Keratinocyte (primary cell): ENCODE results near the gene CCM2. TPM values are rescaled to one million over a fixed set of nuclear protein-coding genes. Genes with fewer than 3 reads are reported as not detected.

Source experiments
- DNase-seq: peaks from one replicate; pipeline ENCODE4 v3.0.0-alpha.2; 2011; ENCODE audit warnings: low read depth, missing footprints, low spot score
- FAIRE-seq: peaks from 2 replicates; lab custom pipeline; 2011; peaks lifted over from hg19 to GRCh38; lab: Jason Lieb, UNC
- H2AFZ ChIP-seq: 2 replicates; pipeline ENCODE4 v1.6.0; 2012; ENCODE audit warnings: low read length, control low read depth, inconsistent platforms; ENCODE audit not compliant: control insufficient read depth
- H3K27ac ChIP-seq: 2 replicates; pipeline ENCODE4 v1.5.1; 2011; ENCODE audit warnings: low read length; ENCODE audit not compliant: control insufficient read depth, insufficient read depth
- H3K27me3 ChIP-seq: 3 replicates; pipeline ENCODE4 v1.6.0; 2011; ENCODE audit warnings: low read length; ENCODE audit not compliant: control insufficient read depth, insufficient read depth; ENCODE audit errors: extremely low read depth
- H3K36me3 ChIP-seq, 2 experiments: 2 replicates in 1 of 2; 3 replicates in 1 of 2; pipeline ENCODE4 v1.5.1; 2011; ENCODE audit warnings: low read length in 2 of 2, mild to moderate bottlenecking in 1 of 2; ENCODE audit not compliant: control insufficient read depth in 2 of 2, insufficient read depth in 2 of 2; ENCODE audit errors: extremely low read depth in 1 of 2
- H3K4me1 ChIP-seq: 3 replicates; pipeline ENCODE4 v1.5.1; 2011; ENCODE audit warnings: low read length; ENCODE audit not compliant: control insufficient read depth, insufficient read depth; ENCODE audit errors: extremely low read depth
- H3K4me2 ChIP-seq: 3 replicates; pipeline ENCODE4 v1.6.0; 2011; ENCODE audit warnings: low read depth, low read length; ENCODE audit not compliant: control insufficient read depth, insufficient read depth; ENCODE audit errors: extremely low read depth
- H3K4me3 ChIP-seq, 3 experiments: fragments of 200-600 bp in 1 of 3; sonication (generic) in 1 of 3; 2 replicates in 2 of 3; 3 replicates in 1 of 3; pipeline ENCODE4 v1.5.1; 2011 to 2016; ENCODE audit warnings: low read length in 3 of 3, mild to moderate bottlenecking in 3 of 3, control low read depth in 2 of 3, inconsistent platforms in 1 of 3, low read depth in 1 of 3, mixed read lengths in 1 of 3, mixed run types in 1 of 3, moderate library complexity in 1 of 3; ENCODE audit not compliant: control insufficient read depth in 2 of 3, insufficient read depth in 2 of 3; ENCODE audit errors: extremely low read depth in 1 of 3
- H3K79me2 ChIP-seq: 2 replicates; pipeline ENCODE4 v1.6.0; 2012; ENCODE audit warnings: low read length; ENCODE audit not compliant: control insufficient read depth, insufficient read depth
- H3K9ac ChIP-seq: 3 replicates; pipeline ENCODE4 v1.6.0; 2011; ENCODE audit warnings: low read length; ENCODE audit not compliant: control insufficient read depth, insufficient read depth; ENCODE audit errors: extremely low read depth
- H3K9me1 ChIP-seq: 3 replicates; pipeline ENCODE4 v1.6.0; 2011; ENCODE audit warnings: low read length; ENCODE audit not compliant: control insufficient read depth, insufficient read depth; ENCODE audit errors: extremely low read depth
- H3K9me3 ChIP-seq: 2 replicates; pipeline ENCODE4 v1.5.1; 2012; ENCODE audit warnings: low read depth, low read length; ENCODE audit not compliant: control insufficient read depth
- H4K20me1 ChIP-seq: 3 replicates; pipeline ENCODE4 v1.6.0; 2011; ENCODE audit warnings: low read length; ENCODE audit not compliant: control insufficient read depth, insufficient read depth; ENCODE audit errors: extremely low read depth
- EZH2 ChIP-seq: IDR thresholded peaks from one replicate; pipeline ENCODE4 v1.6.1; 2012; ENCODE audit warnings: inconsistent platforms, mild to moderate bottlenecking, low read length, moderate library complexity
- dilution Hi-C: fragments of 300-500 bp; cut with MboI; formaldehyde crosslinking; loops from one replicate; pipeline ENCODE4 v1.7.0; 2020; ENCODE audit warnings: low sequenced_read_pairs; ENCODE audit not compliant: extremely low pct_ligation_motif_present
- polyA plus RNA-seq, 5 experiments: library from polyadenylated mRNA; depleted of rRNA in 3 of 5; stranded (reverse) in 3 of 5; stranded (forward) in 1 of 5; unstranded in 1 of 5; fragments of >200 nt; gene quantifications; 1 replicate in 1 of 5; 2 replicates in 3 of 5; 3 replicates in 1 of 5; pipeline versions ENCODE4 v1.2.1 to v1.2.3, GENCODE V29; 2011 to 2012; ENCODE audit warnings: missing spikeins in 2 of 5, low read depth in 1 of 5, low replicate concordance in 1 of 5
- TF ChIP-seq, protein P1 (sequence below), 3 experiments: IDR thresholded peaks in 1 of 3; conservative IDR thresholded peaks in 1 of 3; optimal IDR thresholded peaks in 1 of 3; 2 replicates in 2 of 3; 3 replicates in 1 of 3; pipeline versions ENCODE3 to v1.5.1; 2011; ENCODE audit warnings: low read length in 3 of 3, mild to moderate bottlenecking in 3 of 3, moderate library complexity in 2 of 3, control low read depth in 1 of 3, inconsistent platforms in 1 of 3; ENCODE audit not compliant: insufficient read depth in 2 of 3; ENCODE audit errors: extremely low read depth in 1 of 3

CCM2 gene
- polyA plus RNA-seq, 1 donor (not counting 4 experiments of a cell fraction or from before 2014, with no cell fraction given): 44.8 TPM

DNA sequence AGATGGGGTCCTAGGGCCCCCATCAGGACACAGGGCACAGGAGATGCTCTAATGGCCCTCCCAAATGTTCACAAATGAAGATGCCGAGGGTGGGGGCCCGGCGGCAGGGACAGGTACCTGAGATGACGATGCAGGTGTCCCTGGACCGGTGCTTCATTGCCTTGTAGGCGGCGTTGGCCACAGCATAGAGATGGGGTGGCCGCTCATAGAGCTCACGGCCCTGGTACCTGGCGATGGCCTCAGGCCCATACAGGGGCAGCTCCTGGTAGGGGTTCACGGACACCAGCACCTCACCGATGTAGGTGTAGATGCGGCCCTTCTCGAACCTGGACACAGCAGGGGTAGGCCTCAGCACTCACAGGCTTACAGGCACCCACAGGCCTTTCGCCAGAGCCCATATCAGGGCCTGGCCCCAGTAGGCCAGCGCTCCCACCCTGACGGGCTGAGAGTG, 23.2 kb upstream of the CCM2 start:
- no peak for FAIRE-seq
- Histone ChIP-seq H3K36me3 (peaks cover 0 to 3% of the 10 kb centered on the region in 2 experiments), H2AFZ (no peak overlapping the region), H4K20me1 (no peaks in the 10 kb centered on the region), H3K27ac (no peak overlapping the region), H3K4me1 (peaks cover 36% of the 10 kb centered on the region), H3K4me3 (no peak overlapping the region), H3K9ac (no peak overlapping the region), H3K27me3 (peaks cover 4% of the 10 kb centered on the region), H3K9me3 (no peaks in the 10 kb centered on the region), H3K4me2 (no peak overlapping the region), H3K79me2 (no peaks in the 10 kb centered on the region), H3K9me1 (no peaks in the 10 kb centered on the region)
- TF ChIP-seq, protein P1, sequence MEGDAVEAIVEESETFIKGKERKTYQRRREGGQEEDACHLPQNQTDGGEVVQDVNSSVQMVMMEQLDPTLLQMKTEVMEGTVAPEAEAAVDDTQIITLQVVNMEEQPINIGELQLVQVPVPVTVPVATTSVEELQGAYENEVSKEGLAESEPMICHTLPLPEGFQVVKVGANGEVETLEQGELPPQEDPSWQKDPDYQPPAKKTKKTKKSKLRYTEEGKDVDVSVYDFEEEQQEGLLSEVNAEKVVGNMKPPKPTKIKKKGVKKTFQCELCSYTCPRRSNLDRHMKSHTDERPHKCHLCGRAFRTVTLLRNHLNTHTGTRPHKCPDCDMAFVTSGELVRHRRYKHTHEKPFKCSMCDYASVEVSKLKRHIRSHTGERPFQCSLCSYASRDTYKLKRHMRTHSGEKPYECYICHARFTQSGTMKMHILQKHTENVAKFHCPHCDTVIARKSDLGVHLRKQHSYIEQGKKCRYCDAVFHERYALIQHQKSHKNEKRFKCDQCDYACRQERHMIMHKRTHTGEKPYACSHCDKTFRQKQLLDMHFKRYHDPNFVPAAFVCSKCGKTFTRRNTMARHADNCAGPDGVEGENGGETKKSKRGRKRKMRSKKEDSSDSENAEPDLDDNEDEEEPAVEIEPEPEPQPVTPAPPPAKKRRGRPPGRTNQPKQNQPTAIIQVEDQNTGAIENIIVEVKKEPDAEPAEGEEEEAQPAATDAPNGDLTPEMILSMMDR (optimal IDR thresholded peaks at IDR 0.05 in 1 of 3, IDR thresholded peaks at IDR 0.05 in 1 of 3, conservative IDR thresholded peaks at IDR 0.05 in 1 of 3; ENCODE audit: extremely low read depth in 1 of 3, insufficient read depth in 2 of 3, low read length in 3 of 3): no peak
- no peak for TF ChIP-seq EZH2
- no peak for DNase-seq
- dilution Hi-C loops: no loop called here

DNA sequence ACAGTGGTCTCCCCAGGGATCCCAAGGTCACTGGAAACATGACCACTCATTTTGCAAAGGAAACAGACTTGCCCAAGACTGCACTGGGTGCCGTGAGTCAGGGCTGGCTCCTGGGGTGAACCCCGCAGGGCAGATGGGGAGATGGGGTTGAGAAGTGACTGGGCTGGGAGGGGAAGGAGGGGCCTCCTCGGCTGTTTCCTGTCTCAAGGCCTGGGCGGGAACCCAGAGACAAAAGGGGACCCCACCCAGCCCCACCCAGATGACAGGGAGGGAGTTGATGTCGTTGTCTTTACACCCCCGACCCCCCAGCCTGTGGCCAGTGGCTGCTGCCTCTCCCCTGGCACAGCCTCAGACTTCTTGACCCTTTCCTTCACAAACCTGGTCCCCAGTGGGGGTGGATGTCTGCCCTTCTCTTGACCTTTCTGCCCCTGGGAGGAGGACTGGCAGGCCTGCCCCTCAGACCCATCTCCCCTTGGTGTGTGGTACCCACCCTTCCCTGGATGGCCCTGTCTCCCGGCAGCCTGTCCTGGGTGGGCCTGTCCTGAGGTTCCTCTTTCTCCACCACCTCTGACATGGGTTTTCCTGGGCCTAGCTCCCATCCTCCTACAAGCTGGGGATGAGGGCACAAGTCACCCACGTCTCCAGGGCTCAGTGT, 22.6 kb upstream of the CCM2 start:
- DNase-seq (no peak), FAIRE-seq (no peak)
- Histone ChIP-seq H3K9ac (no peak overlapping the region), H3K4me2 (no peak overlapping the region), H3K79me2 (peaks cover under 1% of the 10 kb centered on the region), H3K27ac (no peak overlapping the region), H3K27me3 (peaks cover 4% of the 10 kb centered on the region), H3K4me3 (no peak overlapping the region), H3K9me1 (no peaks in the 10 kb centered on the region), H2AFZ (no peak overlapping the region), H3K9me3 (no peaks in the 10 kb centered on the region), H3K4me1 (peaks cover 36% of the 10 kb centered on the region), H4K20me1 (no peaks in the 10 kb centered on the region), H3K36me3 (peaks cover under 1 to 5% of the 10 kb centered on the region in 2 experiments)
- TF ChIP-seq EZH2: no peak
- dilution Hi-C loops: no loop called here

DNA sequence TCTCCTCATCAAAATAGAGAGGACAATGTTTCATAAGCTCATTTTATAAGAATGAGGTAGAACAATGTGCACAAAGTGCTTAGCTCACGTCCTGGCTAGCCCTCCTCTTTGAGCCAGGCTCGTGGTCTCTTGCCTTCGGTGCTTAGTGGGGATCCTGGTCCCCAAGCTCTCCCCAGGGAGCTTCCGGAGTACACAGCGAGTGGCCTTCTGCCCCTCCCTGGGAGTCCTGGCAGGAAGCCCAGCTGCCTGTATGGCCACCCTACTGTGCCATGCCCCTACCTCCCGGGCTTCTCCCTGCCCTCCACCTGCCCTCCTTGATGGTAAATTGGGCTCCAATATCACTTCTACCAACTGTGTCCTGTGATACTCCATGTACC, 22.1 kb upstream of the CCM2 start:
- Histone ChIP-seq H3K27me3 (peaks cover under 1% of the 10 kb centered on the region), H3K79me2 (peaks cover 3% of the 10 kb centered on the region), H3K9me3 (no peaks in the 10 kb centered on the region), H3K9me1 (no peaks in the 10 kb centered on the region), H3K4me1 (peaks cover 36% of the 10 kb centered on the region), H4K20me1 (no peaks in the 10 kb centered on the region), H3K36me3 (peaks cover 4 to 9% of the 10 kb centered on the region in 2 experiments), H3K27ac (no peak overlapping the region), H3K4me3 (no peak overlapping the region), H3K9ac (no peak overlapping the region), H3K4me2 (no peak overlapping the region), H2AFZ (no peak overlapping the region)
- DNase-seq: no peak
- no peak for TF ChIP-seq EZH2
- TF ChIP-seq, protein P1 (optimal IDR thresholded peaks at IDR 0.05 in 1 of 3, IDR thresholded peaks at IDR 0.05 in 1 of 3, conservative IDR thresholded peaks at IDR 0.05 in 1 of 3; ENCODE audit: extremely low read depth in 1 of 3, insufficient read depth in 2 of 3, low read length in 3 of 3): no peak
- FAIRE-seq: no peak
- dilution Hi-C loops: no loop called here
